ENCODE measurements around the gene P3H4. TPM values are rescaled to one million over a fixed set of nuclear protein-coding genes. Genes with fewer than 3 reads are reported as not detected.

P3H4 gene
- total RNA-seq, 2 experiments from 2014 or later, result 1.2 to 1.5 TPM

- H3K27me3 Mint-ChIP-seq (ENCODE audit: low read depth), result peaks cover 10% of the 10 kb centered on the region
- CTCF ChIA-PET, result interaction anchor here (0.7 to 1.1 kb wide), 3 partner anchors 12 to 30 kb away, joined by 3 to 4 read pairs (median 3); no protein-coding TSS in a partner anchor
Measured at GRCh38 chr17:41814195-41814594, 2.4 kb upstream of the P3H4 start.

GRCh38 chr17:41813699-41814124 lies 2.0 kb upstream of the P3H4 start:
- H3K27ac Mint-ChIP-seq, result no peak overlapping the region
- H3K4me1 Mint-ChIP-seq (ENCODE audit: low read depth), result peaks cover 18% of the 10 kb centered on the region
- no peaks in the 10 kb centered on the region for H3K36me3 Mint-ChIP-seq (ENCODE audit: low read depth)
- peaks cover 10% of the 10 kb centered on the region for H3K27me3 Mint-ChIP-seq (ENCODE audit: low read depth)
- CTCF ChIA-PET, result interaction anchor here (1.1 kb wide), 1 partner anchor 12 kb away, joined by 4 read pairs; no protein-coding TSS in a partner anchor
- intact Hi-C loops (cut with micrococcal nuclease), result loop anchor here (5.0 kb wide), 1 partner anchor 126 kb away; the partner anchor contains the start of gene EIF1
- no peaks in the 10 kb centered on the region for H3K9me3 Mint-ChIP-seq
- no peak overlapping the region for H3K4me3 Mint-ChIP-seq
- no peak for DNase-seq

More at GRCh38 chr17:41814195-41814594, 2.4 kb upstream of the P3H4 start:
- no peak for DNase-seq
- Mint-ChIP-seq H3K4me3 (no peak overlapping the region), H3K9me3 (no peaks in the 10 kb centered on the region), H3K4me1 (ENCODE audit: low read depth) (peaks cover 18% of the 10 kb centered on the region), H3K36me3 (ENCODE audit: low read depth) (no peaks in the 10 kb centered on the region), H3K27ac (no peak overlapping the region)
- intact Hi-C loops (cut with micrococcal nuclease), result loop anchor here (5.0 kb wide), 1 partner anchor 127 kb away; the partner anchor contains the start of gene EIF1

GRCh38 chr17:41813152-41813680 lies 1.5 kb upstream of the P3H4 start:
- Mint-ChIP-seq H3K4me3 (peak overlapping the region; percentile 53), H3K27ac (no peak overlapping the region), H3K27me3 (ENCODE audit: low read depth) (peaks cover 10% of the 10 kb centered on the region), H3K4me1 (ENCODE audit: low read depth) (peaks cover 18% of the 10 kb centered on the region), H3K36me3 (ENCODE audit: low read depth) (no peaks in the 10 kb centered on the region), H3K9me3 (no peaks in the 10 kb centered on the region)
- CTCF ChIA-PET, result no interaction called here
- intact Hi-C loops (cut with micrococcal nuclease), result loop anchor here (5.0 kb wide), 1 partner anchor 126 kb away; the partner anchor contains the start of gene EIF1
- DNase-seq, result no peak

- DNase-seq, result peak; percentile 34
- intact Hi-C loops (cut with micrococcal nuclease), result loop anchor here (5.0 kb wide), 1 partner anchor 125 kb away; the partner anchor contains the start of gene EIF1
- peaks cover 18% of the 10 kb centered on the region for H3K4me1 Mint-ChIP-seq (ENCODE audit: low read depth)
- peaks cover 10% of the 10 kb centered on the region for H3K27me3 Mint-ChIP-seq (ENCODE audit: low read depth)
- CTCF ChIA-PET, result interaction anchor here (0.6 to 2.9 kb wide), 2 partner anchors 11 to 114 kb away, joined by 4 to 21 read pairs; no protein-coding TSS in a partner anchor
- peak within 1 kb of the TSS; percentile 75 for H3K4me3 Mint-ChIP-seq
- H3K36me3 Mint-ChIP-seq (ENCODE audit: low read depth), result no peaks in the 10 kb centered on the region
- no peaks in the 10 kb centered on the region for H3K9me3 Mint-ChIP-seq
- no peak within 1 kb of the TSS for H3K27ac Mint-ChIP-seq
Measured at GRCh38 chr17:41812381-41813151, 817 bp upstream of the P3H4 start, which contains the start of gene FKBP10. FKBP10 (plus strand) TSS chr17:41813004; CDS start chr17:41813035, 31 bp downstream.

- no peak for DNase-seq
- peak overlapping the region; percentile 73 for H3K4me3 Mint-ChIP-seq
- H3K36me3 Mint-ChIP-seq (ENCODE audit: low read depth), result no peaks in the 10 kb centered on the region
- no peaks in the 10 kb centered on the region for H3K9me3 Mint-ChIP-seq
- intact Hi-C loops (cut with micrococcal nuclease), result loop anchor here (2.0 to 5.0 kb wide), 2 partner anchors 54 to 124 kb away; partner anchors contain the start of genes EIF1 and KLHL11
- H3K4me1 Mint-ChIP-seq (ENCODE audit: low read depth), result peaks cover 18% of the 10 kb centered on the region
- H3K27me3 Mint-ChIP-seq (ENCODE audit: low read depth), result peaks cover 10% of the 10 kb centered on the region
- CTCF ChIA-PET, result interaction anchor here (0.7 to 2.9 kb wide), 9 partner anchors 9 to 118 kb away, joined by 3 to 21 read pairs (median 4); partner anchors contain the start of gene KLHL11
- no peak overlapping the region for H3K27ac Mint-ChIP-seq
Measured at GRCh38 chr17:41810659-41811548, 845 bp downstream of the P3H4 start.

- no peaks in the 10 kb centered on the region for H3K27me3 Mint-ChIP-seq (ENCODE audit: low read depth)
- no peaks in the 10 kb centered on the region for H3K9me3 Mint-ChIP-seq
- H3K27ac Mint-ChIP-seq, result no peak overlapping the region
- no peak overlapping the region for H3K4me3 Mint-ChIP-seq
- intact Hi-C loops (cut with micrococcal nuclease), result no loop called here
- H3K36me3 Mint-ChIP-seq (ENCODE audit: low read depth), result no peaks in the 10 kb centered on the region
- CTCF ChIA-PET, result interaction anchor here (0.5 to 1.0 kb wide), 3 partner anchors 11 to 114 kb away, joined by 3 to 4 read pairs (median 4); no protein-coding TSS in a partner anchor
- H3K4me1 Mint-ChIP-seq (ENCODE audit: low read depth), result peaks cover 10% of the 10 kb centered on the region
- no peak for DNase-seq
Measured at GRCh38 chr17:41806685-41807445, 4.9 kb downstream of the P3H4 start.

GRCh38 chr17:41803049-41804020 lies 8.4 kb downstream of the P3H4 start:
- CTCF ChIA-PET, result interaction anchor here (1.1 to 4.1 kb wide), 4 partner anchors 7 to 106 kb away, joined by 3 to 33 read pairs (median 12); partner anchors contain the start of gene P3H4
- no peak overlapping the region for H3K4me3 Mint-ChIP-seq

GRCh38 chr17:41801374-41802271 lies 10.1 kb downstream of the P3H4 start:
- CTCF ChIA-PET, result interaction anchor here (0.6 to 4.1 kb wide), 24 partner anchors 9 to 107 kb away, joined by 3 to 33 read pairs (median 4); partner anchors contain the start of genes JUP and P3H4
- peak; percentile 84 for DNase-seq
- no peaks in the 10 kb centered on the region for H3K9me3 Mint-ChIP-seq
- no peak overlapping the region for H3K27ac Mint-ChIP-seq
- H3K4me1 Mint-ChIP-seq (ENCODE audit: low read depth), result no peaks in the 10 kb centered on the region
- H3K36me3 Mint-ChIP-seq (ENCODE audit: low read depth), result no peaks in the 10 kb centered on the region
- no peak overlapping the region for H3K4me3 Mint-ChIP-seq
- intact Hi-C loops (cut with micrococcal nuclease), result loop anchor here (1.0 kb wide), 1 partner anchor 63 kb away; no protein-coding TSS in a partner anchor
- H3K27me3 Mint-ChIP-seq (ENCODE audit: low read depth), result no peaks in the 10 kb centered on the region

More at GRCh38 chr17:41803049-41804020, 8.4 kb downstream of the P3H4 start:
- intact Hi-C loops (cut with micrococcal nuclease), result no loop called here
- no peaks in the 10 kb centered on the region for H3K36me3 Mint-ChIP-seq (ENCODE audit: low read depth)
- no peaks in the 10 kb centered on the region for H3K27me3 Mint-ChIP-seq (ENCODE audit: low read depth)
- H3K27ac Mint-ChIP-seq, result no peak overlapping the region
- DNase-seq, result no peak
- H3K4me1 Mint-ChIP-seq (ENCODE audit: low read depth), result no peaks in the 10 kb centered on the region
- H3K9me3 Mint-ChIP-seq, result no peaks in the 10 kb centered on the region

- Mint-ChIP-seq H3K4me3 (no peak overlapping the region), H3K36me3 (ENCODE audit: low read depth) (no peaks in the 10 kb centered on the region), H3K4me1 (ENCODE audit: low read depth) (no peaks in the 10 kb centered on the region), H3K9me3 (no peaks in the 10 kb centered on the region), H3K27ac (no peak overlapping the region), H3K27me3 (ENCODE audit: low read depth) (no peaks in the 10 kb centered on the region)
- intact Hi-C loops (cut with micrococcal nuclease), result loop anchor here (1.0 kb wide), 1 partner anchor 62 kb away; no protein-coding TSS in a partner anchor
- CTCF ChIA-PET, result interaction anchor here (0.6 to 4.1 kb wide), 13 partner anchors 10 to 1261 kb away, joined by 3 to 33 read pairs (median 5); partner anchors contain the start of gene P3H4
- no peak for DNase-seq
Measured at GRCh38 chr17:41800601-41801373, 11.0 kb downstream of the P3H4 start.
